Prostate gland (tissue), 2 donors: ENCODE measurements around the gene TEPSIN. TPM values are rescaled to one million over a fixed set of nuclear protein-coding genes. Genes with fewer than 3 reads are reported as not detected.

Experiments
- DNase-seq: peaks from one replicate; pipeline ENCODE4 v3.0.0-alpha.2; 2019; ENCODE audit warnings: low spot score
- H3K27ac ChIP-seq, 2 donors: fragments of 200-600 bp; sonication (generic); 2 replicates each; pipeline ENCODE4 v1.5.1; 2017 to 2019
- H3K27me3 ChIP-seq: fragments of 200-600 bp; sonication (generic); replicated peaks from 2 replicates; pipeline ENCODE4 v1.5.1; 2019; ENCODE audit not compliant: insufficient read depth
- H3K36me3 ChIP-seq, 2 donors: fragments of 200-600 bp; sonication (generic); 1 replicate in 1 of 2; 2 replicates in 1 of 2; pipeline versions ENCODE4 v1.5.1 to v1.8.1; 2017 to 2019
- H3K4me1 ChIP-seq: fragments of 200-600 bp; sonication (generic); replicated peaks from 2 replicates; pipeline ENCODE4 v1.5.1; 2019
- H3K4me3 ChIP-seq, 2 donors: fragments of 200-600 bp; sonication (generic); 2 replicates each; pipeline ENCODE4 v1.5.1; 2017 to 2019
- H3K9me3 ChIP-seq: fragments of 200-600 bp; sonication (generic); 2 replicates; pipeline ENCODE4 v1.5.1; 2017
- CTCF ChIP-seq, 4 experiments: fragments of 200-600 bp in 2 of 4; fragments of 450-650 bp in 2 of 4; sonication (generic) in 2 of 4; IDR thresholded peaks; 1 replicate in 3 of 4; 2 replicates in 1 of 4; pipeline ENCODE4 v1.5.1; 2016 to 2019; ENCODE audit warnings: antibody characterized with exemption in 4 of 4, mild to moderate bottlenecking in 2 of 4, moderate library complexity in 2 of 4
- POLR2A ChIP-seq: fragments of 450-650 bp; IDR thresholded peaks from one replicate; pipeline ENCODE4 v1.6.1; 2016; ENCODE audit warnings: antibody characterized with exemption, mild to moderate bottlenecking
- POLR2AphosphoS5 ChIP-seq: sonication (generic); formaldehyde crosslinking; IDR thresholded peaks from one replicate; pipeline ENCODE4 v1.6.1; 2017; ENCODE audit warnings: antibody characterized with exemption
- WGBS: methylation state at CpG from one replicate; pipeline ENCODE4 v1.1.5; 2018; 5-methylcytosine and 5-hydroxymethylcytosine counted together
- intact Hi-C: fragments of 100-400 bp; cut with DNase I; formaldehyde crosslinking; loops from one replicate; pipeline ENCODE4 v1.14.2; 2022
- total RNA-seq, 2 donors: library from RNA; depleted of rRNA; stranded (reverse); fragments of >200 nt; gene quantifications; one replicate each; pipeline ENCODE4 v1.1.0, GENCODE V29; 2016

Gene TEPSIN
- total RNA-seq, 2 donors from 2014 or later = 35.6 to 81.5 TPM

- Histone ChIP-seq H3K27me3 (no peaks in the 10 kb centered on the region), H3K4me3 (no peak overlapping the region), H3K36me3 (peaks cover 0 to 3% of the 10 kb centered on the region in 2 donors), H3K9me3 (no peaks in the 10 kb centered on the region), H3K4me1 (no peaks in the 10 kb centered on the region), H3K27ac (no peak overlapping the region)
- intact Hi-C loops = loop anchor here (10.0 kb wide), 1 partner anchor 251 kb away; the partner anchor contains the start of gene CHMP6
- TF ChIP-seq POLR2A (no peak), POLR2AphosphoS5 (no peak), CTCF (IDR thresholded peaks at IDR 0.05) (no peak)
- WGBS = 83% methylated on average over 31 of the region's 37 CpGs
- no peak for DNase-seq
Observed at GRCh38 chr17:81245665-81246342, 6.9 kb upstream of the TEPSIN start.

GRCh38 chr17:81245024-81245664 is 6.3 kb upstream of the TEPSIN start:
- WGBS = 89% methylated on average over 22 of the region's 25 CpGs
- intact Hi-C loops = loop anchor here (10.0 kb wide), 1 partner anchor 250 kb away; the partner anchor contains the start of gene CHMP6
- no peaks in the 10 kb centered on the region for H3K27me3 ChIP-seq

GRCh38 chr17:81244358-81245023 is 5.6 kb upstream of the TEPSIN start:
- Histone ChIP-seq H3K4me1 (peaks cover 7% of the 10 kb centered on the region), H3K27me3 (no peaks in the 10 kb centered on the region), H3K4me3 (no peak overlapping the region), H3K27ac (no peak overlapping the region), H3K36me3 (peaks cover 0 to under 1% of the 10 kb centered on the region in 2 donors), H3K9me3 (no peaks in the 10 kb centered on the region)
- no peak for DNase-seq
- intact Hi-C loops = loop anchor here (5.0 to 10.0 kb wide), 2 partner anchors 102 to 250 kb away; partner anchors contain the start of gene CHMP6
- TF ChIP-seq CTCF (IDR thresholded peaks at IDR 0.05) = no peak
- TF ChIP-seq POLR2A = no peak
- no peak for TF ChIP-seq POLR2AphosphoS5
- WGBS = 71% methylated on average over 24 of the region's 24 CpGs

More at GRCh38 chr17:81245024-81245664, 6.3 kb upstream of the TEPSIN start:
- H3K4me1 ChIP-seq = peaks cover 2% of the 10 kb centered on the region
- no peaks in the 10 kb centered on the region for H3K9me3 ChIP-seq
- no peak for DNase-seq
- no peak for TF ChIP-seq POLR2A
- TF ChIP-seq POLR2AphosphoS5 = no peak
- TF ChIP-seq CTCF (IDR thresholded peaks at IDR 0.05) = no peak
- no peak overlapping the region for H3K4me3 ChIP-seq
- peaks cover 0 to 3% of the 10 kb centered on the region in 2 donors for H3K36me3 ChIP-seq
- no peak overlapping the region for H3K27ac ChIP-seq

GRCh38 chr17:81243333-81243664 is 4.4 kb upstream of the TEPSIN start:
- Histone ChIP-seq H3K36me3 (no peaks in the 10 kb centered on the region), H3K4me1 (peaks cover 7% of the 10 kb centered on the region), H3K27me3 (no peaks in the 10 kb centered on the region), H3K4me3 (no peak overlapping the region), H3K27ac (no peak overlapping the region), H3K9me3 (no peaks in the 10 kb centered on the region)
- no peak for DNase-seq
- WGBS = 88% methylated on average over 10 of the region's 10 CpGs
- no peak for TF ChIP-seq POLR2A
- TF ChIP-seq POLR2AphosphoS5 = no peak
- intact Hi-C loops = loop anchor here (5.0 to 10.0 kb wide), 2 partner anchors 101 to 248 kb away; partner anchors contain the start of gene CHMP6
